Endothelial cell of umbilical vein (primary cell): ENCODE data around the gene POM121C. TPM values are rescaled to one million over a fixed set of nuclear protein-coding genes. Genes with fewer than 3 reads are reported as not detected.
"Not testable (repeated sequence)": the region's sequence is repeated elsewhere in the genome, so short reads cannot be mapped to it uniquely, and the experiment has no call there.

Experiments
- Bru-seq: library from RNA; stranded (reverse); fragments of 400-500 nt; gene quantifications from one replicate; lab custom pipeline; 2021; lab: Mats Ljungman, UMichigan
- BruChase-seq, 2 experiments: library from RNA; stranded (reverse); fragments of 400-500 nt; gene quantifications; one replicate each; lab custom pipeline; 2021; lab: Mats Ljungman, UMichigan
- BruUV-seq: library from RNA; stranded (reverse); fragments of 400-500 nt; replicated peaks from 2 replicates; lab custom pipeline; 2021; lab: Mats Ljungman, UMichigan
- CTCF ChIA-PET: fragments of 300-600, 350-600 bp; sonication (Branson Sonifier 250); formaldehyde crosslinking; loops from one replicate; lab custom pipeline; 2021; ENCODE audit warnings: antibody characterized with exemption, inconsistent platforms; lab: Charles Lee
- POLR2A ChIA-PET: fragments of 300-600, 350-600 bp; sonication (Branson Sonifier 250); formaldehyde crosslinking; loops from one replicate; lab custom pipeline; 2021; ENCODE audit warnings: antibody characterized with exemption, inconsistent platforms; lab: Charles Lee
- DNase-seq: peaks from one replicate; pipeline ENCODE4 v3.0.0-alpha.2; 2011; ENCODE audit warnings: low read depth, low spot score
- FAIRE-seq: peaks from 2 replicates; lab custom pipeline; 2011; peaks lifted over from hg19 to GRCh38; lab: Jason Lieb, UNC
- H2AFZ ChIP-seq: 2 replicates; pipeline ENCODE4 v1.6.0; 2012; ENCODE audit warnings: low read depth, low read length, control low read depth, inconsistent platforms
- H3K27ac ChIP-seq: 2 replicates; pipeline ENCODE4 v1.5.1; 2011; ENCODE audit warnings: low read depth, mild to moderate bottlenecking, control low read depth, low read length, moderate library complexity; ENCODE audit not compliant: insufficient read depth
- H3K27me3 ChIP-seq, 2 experiments: 2 replicates each; pipeline versions ENCODE4 v1.6.0 to v1.6.1; 2011; ENCODE audit warnings: low read length in 2 of 2, mixed read lengths in 1 of 2; ENCODE audit not compliant: control insufficient read depth in 2 of 2, insufficient read depth in 2 of 2
- H3K36me3 ChIP-seq, 2 experiments: 2 replicates in 1 of 2; 3 replicates in 1 of 2; pipeline ENCODE4 v1.5.1; 2011; ENCODE audit warnings: low read length in 2 of 2, mild to moderate bottlenecking in 1 of 2, moderate library complexity in 1 of 2; ENCODE audit not compliant: control insufficient read depth in 2 of 2, insufficient read depth in 2 of 2; ENCODE audit errors: extremely low read depth in 1 of 2
- H3K4me1 ChIP-seq: 3 replicates; pipeline ENCODE4 v1.5.1; 2011; ENCODE audit warnings: mild to moderate bottlenecking, low read length; ENCODE audit not compliant: control insufficient read depth, insufficient read depth; ENCODE audit errors: extremely low read depth
- H3K4me2 ChIP-seq: 2 replicates; pipeline ENCODE4 v1.6.1; 2011; ENCODE audit warnings: low read length, control low read depth, mixed read lengths; ENCODE audit not compliant: insufficient read depth
- H3K4me3 ChIP-seq, 3 experiments: fragments of 200-600 bp in 1 of 3; sonication (generic), shearing (Covaris generic) in 1 of 3; replicated peaks in 1 of 3; 2 replicates each; pipeline ENCODE4 v1.5.1; 2011 to 2016; ENCODE audit warnings: control low read depth in 3 of 3, low read length in 3 of 3, mild to moderate bottlenecking in 2 of 3, inconsistent platforms in 1 of 3, low read depth in 1 of 3, moderate library complexity in 1 of 3; ENCODE audit not compliant: insufficient read depth in 1 of 3
- H3K79me2 ChIP-seq: 2 replicates; pipeline ENCODE4 v1.6.0; 2012; ENCODE audit warnings: low read length, inconsistent platforms; ENCODE audit not compliant: control insufficient read depth, insufficient read depth
- H3K9ac ChIP-seq: replicated peaks from 2 replicates; pipeline ENCODE3; 2011; ENCODE audit warnings: low read length, control low read depth; ENCODE audit not compliant: insufficient read depth; ENCODE audit errors: extremely low read depth
- H3K9me1 ChIP-seq: replicated peaks from 3 replicates; pipeline ENCODE4 v1.6.0; 2011; ENCODE audit warnings: mild to moderate bottlenecking, low read length; ENCODE audit not compliant: control insufficient read depth, insufficient read depth; ENCODE audit errors: extremely low read depth
- H3K9me3 ChIP-seq: replicated peaks from 2 replicates; pipeline ENCODE4 v1.5.1; 2012; ENCODE audit warnings: low read length, inconsistent platforms; ENCODE audit not compliant: control insufficient read depth, insufficient read depth
- H4K20me1 ChIP-seq: replicated peaks from 2 replicates; pipeline ENCODE3; 2011; ENCODE audit warnings: mild to moderate bottlenecking, low read length; ENCODE audit not compliant: control insufficient read depth, insufficient read depth; ENCODE audit errors: extremely low read depth
- CTCF ChIP-seq, 2 donors: IDR thresholded peaks; 1 replicate in 1 of 2; 2 replicates in 1 of 2; pipeline ENCODE4 v1.5.1; 2011; ENCODE audit warnings: low read length in 2 of 2, mild to moderate bottlenecking in 2 of 2, moderate library complexity in 2 of 2, control low read depth in 1 of 2, inconsistent platforms in 1 of 2, low read depth in 1 of 2; ENCODE audit not compliant: insufficient read depth in 1 of 2; ENCODE audit errors: extremely low read depth in 1 of 2
- EZH2 ChIP-seq: IDR thresholded peaks from 2 replicates; pipeline ENCODE4 v1.6.1; 2012; ENCODE audit warnings: borderline replicate concordance, low read depth, mild to moderate bottlenecking, moderate library complexity, low read length, inconsistent platforms; ENCODE audit not compliant: severe bottlenecking
- FOS ChIP-seq: IDR thresholded peaks from 2 replicates; pipeline ENCODE4 v1.6.1; 2011; ENCODE audit warnings: mild to moderate bottlenecking, low read length, moderate library complexity, borderline replicate concordance; ENCODE audit not compliant: insufficient read depth
- GATA2 ChIP-seq: IDR thresholded peaks from 2 replicates; pipeline ENCODE4 v1.7.0; 2011; ENCODE audit warnings: low read depth, mild to moderate bottlenecking, moderate library complexity, mixed read lengths, low read length; ENCODE audit not compliant: insufficient read length, insufficient read depth
- JUN ChIP-seq: IDR thresholded peaks from 2 replicates; pipeline ENCODE4 v1.6.1; 2011; ENCODE audit warnings: borderline replicate concordance, low read depth; ENCODE audit not compliant: insufficient read length, insufficient read depth
- MAX ChIP-seq: IDR thresholded peaks from 2 replicates; pipeline ENCODE4 v1.6.1; 2011; ENCODE audit not compliant: insufficient read depth, insufficient read length
- MYC ChIP-seq: IDR thresholded peaks from one replicate; pipeline ENCODE4 v1.6.1; 2011; ENCODE audit warnings: mild to moderate bottlenecking, low read depth, low read length
- POLR2A ChIP-seq: IDR thresholded peaks from 2 replicates; pipeline ENCODE4 v1.6.1; 2012; ENCODE audit warnings: low read depth, mild to moderate bottlenecking, control low read depth, low read length
- POLR2AphosphoS5 ChIP-seq: IDR thresholded peaks from 2 replicates; pipeline ENCODE4 v1.6.1; 2012; ENCODE audit warnings: low read depth, mild to moderate bottlenecking, control low read depth, low read length, moderate library complexity; ENCODE audit not compliant: insufficient read depth
- dilution Hi-C: fragments of 300-500 bp; cut with MboI; formaldehyde crosslinking; loops from one replicate; pipeline ENCODE4 v1.15.0; 2019; ENCODE audit warnings: low sequenced_read_pairs; ENCODE audit not compliant: extremely low pct_ligation_motif_present
- intact Hi-C: fragments of 100-400 bp; cut with micrococcal nuclease; formaldehyde crosslinking; loops from one replicate; pipeline ENCODE4 v1.10.0; 2022
- long read RNA-seq: library from polyadenylated mRNA; stranded (forward); transcript quantifications from one replicate; pipeline ENCODE4 v2.0.0, GENCODE V29; 2021
- polyA minus RNA-seq, 3 experiments: library from RNA; depleted of rRNA, polyadenylated mRNA; stranded (reverse); fragments of >200 nt; gene quantifications; 1 replicate in 1 of 3; 2 replicates in 2 of 3; pipeline ENCODE4 v1.2.3, GENCODE V29; 2011
- polyA plus RNA-seq, 4 experiments: library from polyadenylated mRNA; depleted of rRNA in 3 of 4; stranded (reverse) in 3 of 4; unstranded in 1 of 4; fragments of >200 nt; gene quantifications; 2 replicates each; pipeline versions ENCODE4 v1.2.1 to v1.2.3, GENCODE V29; 2011 to 2012; ENCODE audit warnings: missing spikeins in 1 of 4
- total RNA-seq: library from RNA; stranded (reverse); gene quantifications from 2 replicates; pipeline ENCODE4 v1.2.3, GENCODE V29; 2021

Gene POM121C
- 45.6 and 50.3 TPM in 2 replicates for total RNA-seq
- polyA plus RNA-seq = 10.3 and 15.4 TPM in 2 replicates
- 13.5 and 18.1 TPM in 2 replicates for polyA plus RNA-seq (2011; cell fraction: cytosol; rRNA removed)
- polyA plus RNA-seq (2011; cell fraction: nucleus; rRNA removed) = 38.7 and 40.1 TPM in 2 replicates
- polyA plus RNA-seq (2012) = 24.2 and 36.9 TPM in 2 replicates
- 24.9 and 33.6 TPM in 2 replicates for polyA minus RNA-seq
- 20.0 TPM for polyA minus RNA-seq (2011; cell fraction: cytosol; rRNA and poly(A)+ RNA removed)
- polyA minus RNA-seq (2011; cell fraction: nucleus; rRNA and poly(A)+ RNA removed) = 18.7 and 31.6 TPM in 2 replicates
- percentile 79 among the genes with signal in this experiment for Bru-seq, nascent RNA
- BruChase-seq, experiment 1, labeled RNA remaining after a 6-hour chase = percentile 85 among the genes with signal in this experiment
- BruChase-seq, experiment 2, labeled RNA remaining after a 2-hour chase = percentile 87 among the genes with signal in this experiment
- long read RNA-seq, full-length matches to known transcripts = 1 of 57 reads
- long read RNA-seq, partial matches to known transcripts = 47 of 57 reads
- long read RNA-seq, other reads (novel, unspliced or antisense) = 9 of 57 reads

GRCh38 chr7:75485979-75486643 lies at the start of gene POM121C:
Gene POM121C, minus strand, starts transcription at chr7:75486299. Its CDS starts 44,803 bp downstream, at chr7:75441496.
- CTCF ChIA-PET, BruUV-seq, H3K79me2 ChIP-seq, intact Hi-C loops, H4K20me1 ChIP-seq, dilution Hi-C loops, POLR2A ChIA-PET, H3K36me3 ChIP-seq, H3K9me1 ChIP-seq, H3K9me3 ChIP-seq, H3K27me3 ChIP-seq, H3K4me1 ChIP-seq: not testable (repeated sequence)
- Histone ChIP-seq H2AFZ (peak within 1 kb of the TSS; percentile 76), H3K4me2 (peak within 1 kb of the TSS; percentile 81), H3K27ac (peak within 1 kb of the TSS; percentile 1), H3K9ac (peak within 1 kb of the TSS; percentile 42), H3K4me3 (peak within 1 kb of the TSS; percentile 62 to 90 (median 63))
- DNase-seq = peak; percentile 68
- FAIRE-seq = peak; percentile 4
- TF ChIP-seq MYC (peak; percentile 19), POLR2AphosphoS5 (peak; percentile 61), POLR2A (peak; percentile 70)

GRCh38 chr7:75534727-75535307 lies 48.7 kb upstream of the POM121C start:
- no peak for DNase-seq

More at GRCh38 chr7:75534727-75535307, 48.7 kb upstream of the POM121C start:
- Histone ChIP-seq H3K9ac (no peak overlapping the region), H3K9me3 (no peaks in the 10 kb centered on the region), H3K27ac (no peak overlapping the region), H3K27me3 (no peaks in the 10 kb centered on the region), H3K4me1 (no peaks in the 10 kb centered on the region), H3K4me2 (no peak overlapping the region), H3K79me2 (no peaks in the 10 kb centered on the region), H3K9me1 (no peaks in the 10 kb centered on the region), H3K36me3 (peaks cover 0 to 20% of the 10 kb centered on the region in 2 experiments), H3K4me3 (no peak overlapping the region), H2AFZ (no peak overlapping the region), H4K20me1 (no peaks in the 10 kb centered on the region)
- CTCF ChIA-PET = interaction anchor here (0.8 kb wide), 1 partner anchor 485 kb away, joined by 5 read pairs; no protein-coding TSS in a partner anchor
- POLR2A ChIA-PET = interaction anchor here (0.7 kb wide), 1 partner anchor 159 kb away, joined by 3 read pairs; no protein-coding TSS in a partner anchor
- intact Hi-C loops = no loop called here
- dilution Hi-C loops = no loop called here
- no TSS peak for BruUV-seq
- FAIRE-seq = no peak
- TF ChIP-seq POLR2A (no peak), JUN (no peak), CTCF (IDR thresholded peaks at IDR 0.05; ENCODE audit: extremely low read depth in 1 of 2, insufficient read depth in 1 of 2, low read depth in 1 of 2, low read length in 2 of 2) (no peak), EZH2 (no peak), FOS (no peak), POLR2AphosphoS5 (no peak), GATA2 (no peak), MYC (no peak), MAX (no peak)
